GM21529 (cell line): ENCODE data around the gene IL7R.
"Not testable (repeated sequence)": the region's sequence is repeated elsewhere in the genome, so short reads cannot be mapped to it uniquely, and the experiment has no call there.

Source experiments
- ATAC-seq: cut with Tn5 transposase; IDR thresholded peaks from one replicate; pipeline ENCODE4 v1.9.1; 2021; ENCODE audit not compliant: unreplicated experiment

IL7R gene

GRCh38 chr5:35838370-35839042 is 18.2 kb upstream of the IL7R start:
- no peak for ATAC-seq

GRCh38 chr5:35842856-35843255 is 13.8 kb upstream of the IL7R start:
- no peak for ATAC-seq

GRCh38 chr5:35845508-35845907 is 11.2 kb upstream of the IL7R start:
- not testable (repeated sequence) for ATAC-seq

- ATAC-seq = no peak
Measured at GRCh38 chr5:35847491-35847890, 9.2 kb upstream of the IL7R start.

- ATAC-seq = no peak
Measured at GRCh38 chr5:35847961-35848360, 8.7 kb upstream of the IL7R start.

GRCh38 chr5:35849860-35850259 is 6.8 kb upstream of the IL7R start:
- no peak for ATAC-seq

GRCh38 chr5:35850967-35851680 is 5.6 kb upstream of the IL7R start:
- ATAC-seq = no peak

GRCh38 chr5:35852084-35852734 is 4.5 kb upstream of the IL7R start:
- ATAC-seq = peak; percentile 65

- ATAC-seq = no peak
Measured at GRCh38 chr5:35852773-35853172, 3.9 kb upstream of the IL7R start.

- no peak for ATAC-seq
Measured at GRCh38 chr5:35853631-35854030, 3.1 kb upstream of the IL7R start.

- no peak for ATAC-seq
Measured at GRCh38 chr5:35854248-35854647, 2.4 kb upstream of the IL7R start.

GRCh38 chr5:35855187-35855586 is 1.5 kb upstream of the IL7R start:
- ATAC-seq = no peak

GRCh38 chr5:35856186-35856764 is 416 bp upstream of the IL7R start:
- ATAC-seq = not testable (repeated sequence)

GRCh38 chr5:35857606-35858205 is 1.0 kb downstream of the IL7R start:
- no peak for ATAC-seq

- no peak for ATAC-seq
Measured at GRCh38 chr5:35859101-35859661, 2.5 kb downstream of the IL7R start.

GRCh38 chr5:35860686-35861085 is 4.0 kb downstream of the IL7R start:
- no peak for ATAC-seq

- ATAC-seq = no peak
Measured at GRCh38 chr5:35861718-35862117, 5.0 kb downstream of the IL7R start.

GRCh38 chr5:35862126-35862525 is 5.4 kb downstream of the IL7R start:
- no peak for ATAC-seq

- ATAC-seq = peak; percentile 53
Measured at GRCh38 chr5:35863159-35863558, 6.5 kb downstream of the IL7R start.

GRCh38 chr5:35867998-35868397 is 11.3 kb downstream of the IL7R start:
- ATAC-seq = no peak

- no peak for ATAC-seq
Measured at GRCh38 chr5:35869685-35870277, 13.1 kb downstream of the IL7R start.
